ENCODE data around the gene GLIS2. TPM values are rescaled to one million over a fixed set of nuclear protein-coding genes. Genes with fewer than 3 reads are reported as not detected.

GLIS2 gene
- total and polyA plus RNA-seq, 2 donors (not counting 1 experiment from before 2014, with no cell fraction given), result 4.0 to 6.0 TPM

DNA sequence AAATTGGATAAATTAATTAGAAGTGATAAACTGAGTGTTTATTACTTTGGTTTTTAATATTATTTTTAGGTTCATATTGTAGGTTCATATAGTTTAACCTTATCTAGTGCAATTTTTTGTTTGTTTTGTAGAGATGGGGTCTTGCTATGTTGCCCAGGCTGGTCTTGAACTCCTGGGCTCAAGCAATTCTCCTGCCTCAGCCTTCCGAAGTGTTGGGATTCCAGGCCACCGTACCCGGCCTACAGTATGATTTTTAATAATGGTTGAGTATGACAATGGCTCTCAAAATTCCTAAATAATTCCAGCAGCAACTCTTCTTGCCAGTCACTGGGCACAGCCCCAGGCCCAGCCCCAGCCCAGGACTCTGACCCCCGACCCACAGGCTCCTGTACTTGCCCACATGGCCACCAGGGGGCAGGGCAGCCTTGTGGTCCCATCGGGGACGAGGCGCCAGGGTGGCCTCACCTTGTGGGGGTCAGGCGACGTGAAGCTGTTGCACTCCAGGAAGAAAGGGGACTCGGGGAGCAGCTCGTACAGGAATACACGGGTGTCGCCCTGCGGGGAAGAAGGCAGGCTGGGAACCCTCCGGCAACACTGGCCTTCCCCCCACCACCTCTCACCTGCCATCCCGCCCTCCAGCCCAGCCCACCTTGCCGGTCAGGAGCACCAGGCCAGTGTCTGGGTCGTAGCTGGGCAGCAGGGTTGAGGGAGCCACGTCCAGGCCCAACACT, 43.1 kb downstream of the GLIS2 start:
- Histone ChIP-seq H3K9ac (ENCODE audit: insufficient read depth, low read length) (no peak overlapping the region), H3K4me1 (ENCODE audit: control insufficient read depth, extremely low read depth, insufficient read depth, low read length) (no peaks in the 10 kb centered on the region), H3K27ac (ENCODE audit: insufficient read depth, low read length) (no peak overlapping the region), H3K4me3 (replicated peaks in 1 of 4; ENCODE audit: control extremely low read depth in 1 of 4, insufficient read depth in 1 of 4, low read depth in 3 of 4, low read length in 4 of 4) (no peak overlapping the region), H3K79me2 (ENCODE audit: control insufficient read depth, insufficient read depth, low read length) (no peaks in the 10 kb centered on the region), H2AFZ (ENCODE audit: low read length) (no peak overlapping the region), H3K36me3 (ENCODE audit: control insufficient read depth, insufficient read depth, low read length) (peaks cover 4% of the 10 kb centered on the region), H4K20me1 (ENCODE audit: control insufficient read depth, extremely low read depth, insufficient read depth, low read length) (no peaks in the 10 kb centered on the region), H3K27me3 (ENCODE audit: control insufficient read depth, insufficient read depth, low read length) (no peaks in the 10 kb centered on the region), H3K9me3 (ENCODE audit: control insufficient read depth, insufficient read depth, low read depth, low read length) (no peaks in the 10 kb centered on the region), H3K4me2 (ENCODE audit: extremely low read depth, insufficient read depth, low read length) (no peak overlapping the region)
- TF ChIP-seq, protein P1, sequence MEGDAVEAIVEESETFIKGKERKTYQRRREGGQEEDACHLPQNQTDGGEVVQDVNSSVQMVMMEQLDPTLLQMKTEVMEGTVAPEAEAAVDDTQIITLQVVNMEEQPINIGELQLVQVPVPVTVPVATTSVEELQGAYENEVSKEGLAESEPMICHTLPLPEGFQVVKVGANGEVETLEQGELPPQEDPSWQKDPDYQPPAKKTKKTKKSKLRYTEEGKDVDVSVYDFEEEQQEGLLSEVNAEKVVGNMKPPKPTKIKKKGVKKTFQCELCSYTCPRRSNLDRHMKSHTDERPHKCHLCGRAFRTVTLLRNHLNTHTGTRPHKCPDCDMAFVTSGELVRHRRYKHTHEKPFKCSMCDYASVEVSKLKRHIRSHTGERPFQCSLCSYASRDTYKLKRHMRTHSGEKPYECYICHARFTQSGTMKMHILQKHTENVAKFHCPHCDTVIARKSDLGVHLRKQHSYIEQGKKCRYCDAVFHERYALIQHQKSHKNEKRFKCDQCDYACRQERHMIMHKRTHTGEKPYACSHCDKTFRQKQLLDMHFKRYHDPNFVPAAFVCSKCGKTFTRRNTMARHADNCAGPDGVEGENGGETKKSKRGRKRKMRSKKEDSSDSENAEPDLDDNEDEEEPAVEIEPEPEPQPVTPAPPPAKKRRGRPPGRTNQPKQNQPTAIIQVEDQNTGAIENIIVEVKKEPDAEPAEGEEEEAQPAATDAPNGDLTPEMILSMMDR (conservative IDR thresholded peaks at IDR 0.05 in 1 of 2, IDR thresholded peaks at IDR 0.05 in 1 of 2; ENCODE audit: low read depth in 1 of 2, low read length in 2 of 2), result peak; percentile 89 to 92
- TF ChIP-seq EZH2 (IDR thresholded peaks at IDR 0.05; ENCODE audit: low read length, missing control alignments), result no peak
- DNase-seq (ENCODE audit: low read depth in 2 of 2), result peak in 1 of 2 donors; percentile 34

DNA sequence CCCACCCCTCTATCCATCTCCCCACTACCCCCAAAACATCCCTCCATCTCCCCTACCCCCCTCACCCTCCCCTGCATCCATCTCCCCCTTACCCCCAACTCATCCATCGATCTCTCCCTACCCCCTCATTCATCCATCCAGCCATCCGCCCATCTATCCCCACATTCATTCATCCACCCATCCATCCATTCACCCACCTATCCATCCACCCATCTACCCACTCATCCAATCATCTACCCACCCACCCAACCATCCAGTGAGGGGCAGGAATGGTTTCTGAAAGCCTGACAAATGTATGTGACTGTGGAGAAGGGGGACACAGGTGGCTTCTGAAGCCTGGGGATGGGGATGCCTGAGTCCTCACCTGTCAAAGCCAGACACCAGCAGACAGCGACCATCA, 44.0 kb downstream of the GLIS2 start:
- Histone ChIP-seq H3K4me3 (replicated peaks in 1 of 4; ENCODE audit: control extremely low read depth in 1 of 4, insufficient read depth in 1 of 4, low read depth in 3 of 4, low read length in 4 of 4) (no peak overlapping the region), H2AFZ (ENCODE audit: low read length) (no peak overlapping the region), H4K20me1 (ENCODE audit: control insufficient read depth, extremely low read depth, insufficient read depth, low read length) (no peaks in the 10 kb centered on the region), H3K27ac (ENCODE audit: insufficient read depth, low read length) (no peak overlapping the region), H3K27me3 (ENCODE audit: control insufficient read depth, insufficient read depth, low read length) (no peaks in the 10 kb centered on the region), H3K4me2 (ENCODE audit: extremely low read depth, insufficient read depth, low read length) (no peak overlapping the region), H3K9ac (ENCODE audit: insufficient read depth, low read length) (no peak overlapping the region), H3K79me2 (ENCODE audit: control insufficient read depth, insufficient read depth, low read length) (no peaks in the 10 kb centered on the region), H3K9me3 (ENCODE audit: control insufficient read depth, insufficient read depth, low read depth, low read length) (no peaks in the 10 kb centered on the region), H3K36me3 (ENCODE audit: control insufficient read depth, insufficient read depth, low read length) (peaks cover 4% of the 10 kb centered on the region), H3K4me1 (ENCODE audit: control insufficient read depth, extremely low read depth, insufficient read depth, low read length) (no peaks in the 10 kb centered on the region)
- DNase-seq (ENCODE audit: low read depth in 2 of 2), result no peak
- no peak for TF ChIP-seq EZH2 (IDR thresholded peaks at IDR 0.05; ENCODE audit: low read length, missing control alignments)
- TF ChIP-seq, protein P1 (conservative IDR thresholded peaks at IDR 0.05 in 1 of 2, IDR thresholded peaks at IDR 0.05 in 1 of 2; ENCODE audit: low read depth in 1 of 2, low read length in 2 of 2), result no peak

DNA sequence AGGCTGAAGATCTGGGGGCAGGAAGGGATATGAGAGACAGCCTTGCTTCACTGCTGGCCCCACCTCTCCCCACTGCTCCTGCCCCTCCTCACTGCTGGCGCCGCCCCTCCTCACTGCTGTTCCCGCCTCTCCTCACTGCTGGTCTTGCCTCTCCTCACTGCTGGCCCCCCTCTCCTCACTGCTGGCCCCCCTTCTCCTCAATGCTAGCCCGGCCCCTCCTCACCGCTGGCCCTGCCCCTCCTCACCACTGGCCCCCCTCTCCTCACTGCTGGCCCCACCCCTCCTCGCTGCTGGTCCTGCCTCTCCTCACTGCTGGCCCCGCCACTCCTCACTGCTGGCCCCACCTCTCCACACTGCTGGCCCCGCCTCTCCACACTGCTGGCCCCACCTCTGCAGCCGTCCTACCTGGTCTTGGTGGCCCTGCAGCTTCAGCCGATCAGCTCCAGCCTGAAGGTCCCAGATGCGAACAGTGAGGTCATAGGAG, 44.7 kb downstream of the GLIS2 start:
- H3K79me2 ChIP-seq (ENCODE audit: control insufficient read depth, insufficient read depth, low read length), result no peaks in the 10 kb centered on the region
- H3K9ac ChIP-seq (ENCODE audit: insufficient read depth, low read length), result no peak overlapping the region
- H3K9me3 ChIP-seq (ENCODE audit: control insufficient read depth, insufficient read depth, low read depth, low read length), result no peaks in the 10 kb centered on the region
- H3K4me1 ChIP-seq (ENCODE audit: control insufficient read depth, extremely low read depth, insufficient read depth, low read length), result no peaks in the 10 kb centered on the region
- H4K20me1 ChIP-seq (ENCODE audit: control insufficient read depth, extremely low read depth, insufficient read depth, low read length), result no peaks in the 10 kb centered on the region
- H3K27me3 ChIP-seq (ENCODE audit: control insufficient read depth, insufficient read depth, low read length), result no peaks in the 10 kb centered on the region
- no peak overlapping the region for H3K27ac ChIP-seq (ENCODE audit: insufficient read depth, low read length)
- H3K4me2 ChIP-seq (ENCODE audit: extremely low read depth, insufficient read depth, low read length), result no peak overlapping the region
- DNase-seq (ENCODE audit: low read depth in 2 of 2), result no peak
- TF ChIP-seq, protein P1 (conservative IDR thresholded peaks at IDR 0.05 in 1 of 2, IDR thresholded peaks at IDR 0.05 in 1 of 2; ENCODE audit: low read depth in 1 of 2, low read length in 2 of 2), result no peak
- no peak for TF ChIP-seq EZH2 (IDR thresholded peaks at IDR 0.05; ENCODE audit: low read length, missing control alignments)
- H3K36me3 ChIP-seq (ENCODE audit: control insufficient read depth, insufficient read depth, low read length), result peaks cover 4% of the 10 kb centered on the region
- H3K4me3 ChIP-seq (replicated peaks in 1 of 4; ENCODE audit: control extremely low read depth in 1 of 4, insufficient read depth in 1 of 4, low read depth in 3 of 4, low read length in 4 of 4), result no peak overlapping the region
- H2AFZ ChIP-seq (ENCODE audit: low read length), result no peak overlapping the region

Data from fibroblast of lung (primary cell).